Hematopoietic multipotent progenitor cell (in vitro differentiated cells): ENCODE results near the gene NCK2. TPM values are rescaled to one million over a fixed set of nuclear protein-coding genes. Genes with fewer than 3 reads are reported as not detected.

Experiments used
- DNase-seq, 3 donors: peaks; one replicate each; pipeline ENCODE4 v3.0.0-alpha.2; 2011 to 2015; ENCODE audit warnings: low read depth in 2 of 3, low spot score in 2 of 3
- total RNA-seq: library from RNA; depleted of rRNA; stranded (reverse); fragments of >200 nt; gene quantifications from one replicate; pipeline ENCODE4 v1.2.3, GENCODE V29; 2012

Gene NCK2
- total RNA-seq, 1 donor, result 43.4 TPM

GRCh38 chr2:105866216-105867185 lies 121.8 kb downstream of the NCK2 start:
- DNase-seq, result no peak

GRCh38 chr2:105867587-105867986 lies 122.9 kb downstream of the NCK2 start:
- no peak for DNase-seq

GRCh38 chr2:105868060-105868459 lies 123.3 kb downstream of the NCK2 start:
- no peak for DNase-seq

- no peak for DNase-seq
Observed at GRCh38 chr2:105869341-105869740, 124.6 kb downstream of the NCK2 start.

GRCh38 chr2:105870062-105870461 lies 125.3 kb downstream of the NCK2 start:
- DNase-seq, result no peak

GRCh38 chr2:105870858-105871257 lies 126.1 kb downstream of the NCK2 start:
- no peak for DNase-seq

GRCh38 chr2:105872142-105872728 lies 127.5 kb downstream of the NCK2 start:
- no peak for DNase-seq

GRCh38 chr2:105872830-105873229 lies 128.1 kb downstream of the NCK2 start:
- no peak for DNase-seq

GRCh38 chr2:105873281-105873680 lies 128.6 kb downstream of the NCK2 start:
- DNase-seq, result no peak

- peak in 1 of 3 donors; percentile 27 for DNase-seq
Observed at GRCh38 chr2:105873721-105874120, 129.0 kb downstream of the NCK2 start.

GRCh38 chr2:105874466-105874865 lies 129.8 kb downstream of the NCK2 start:
- no peak for DNase-seq

- DNase-seq, result no peak
Observed at GRCh38 chr2:105875241-105875640, 130.5 kb downstream of the NCK2 start.

GRCh38 chr2:105876191-105876590 lies 131.5 kb downstream of the NCK2 start:
- DNase-seq, result no peak

GRCh38 chr2:105877945-105878344 lies 133.2 kb downstream of the NCK2 start:
- no peak for DNase-seq

- DNase-seq, result no peak
Observed at GRCh38 chr2:105879106-105879802, 134.5 kb downstream of the NCK2 start.

GRCh38 chr2:105879803-105880300 lies 135.1 kb downstream of the NCK2 start:
- no peak for DNase-seq

- no peak for DNase-seq
Observed at GRCh38 chr2:105880637-105881036, 135.9 kb downstream of the NCK2 start.

GRCh38 chr2:105881286-105882136 lies 136.8 kb downstream of the NCK2 start:
- DNase-seq, result no peak

GRCh38 chr2:105882341-105882740 lies 137.6 kb downstream of the NCK2 start:
- no peak for DNase-seq

GRCh38 chr2:105882920-105883435 lies 138.3 kb downstream of the NCK2 start:
- DNase-seq, result no peak
